ENCODE measurements around the gene TMEM205.
A peak's percentile ranks its signal among the peaks of the same experiment; 100 is the strongest.
"Not testable (repeated sequence)": the region's sequence is repeated elsewhere in the genome, so short reads cannot be mapped to it uniquely, and the experiment has no call there.

The TMEM205 gene

DNA sequence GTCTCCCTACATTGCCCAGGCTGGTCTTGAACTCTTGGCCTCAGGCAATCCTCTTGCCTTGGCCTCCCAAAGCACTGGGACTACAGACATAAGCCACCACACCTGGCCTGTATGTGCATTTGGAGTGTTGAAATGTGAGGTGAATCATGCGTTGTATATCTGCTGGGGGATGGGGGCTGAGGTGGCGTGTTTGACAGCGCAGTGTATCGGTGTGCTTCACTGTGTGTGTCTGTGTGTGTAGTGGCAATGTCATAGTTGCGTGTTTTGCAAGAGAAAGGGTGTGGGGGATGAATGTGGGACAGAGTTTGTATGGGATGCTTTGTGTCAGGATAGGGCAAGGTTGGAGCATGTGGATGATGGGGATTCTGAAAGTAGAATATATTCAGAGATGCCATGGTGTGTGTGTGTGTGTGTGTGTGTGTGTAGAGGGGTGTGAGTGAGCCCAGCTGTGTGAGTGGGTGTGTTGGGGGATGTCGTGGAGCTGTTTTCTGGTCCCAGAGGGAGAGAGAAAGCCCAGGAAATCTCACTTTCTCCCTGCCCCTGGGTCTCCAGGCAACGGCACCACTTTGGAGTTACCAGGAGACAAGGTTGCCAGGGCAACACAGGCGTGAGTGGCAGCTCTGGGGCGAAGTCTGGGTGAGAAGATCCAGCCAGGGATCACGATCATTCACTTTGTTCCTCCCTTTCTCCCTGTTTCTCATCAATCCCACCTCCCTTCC is 27.3 kb upstream of the TMEM205 start:
- H3K4me3 ChIP-seq (ENCODE audit: low read depth, low read length): no peak overlapping the region

DNA sequence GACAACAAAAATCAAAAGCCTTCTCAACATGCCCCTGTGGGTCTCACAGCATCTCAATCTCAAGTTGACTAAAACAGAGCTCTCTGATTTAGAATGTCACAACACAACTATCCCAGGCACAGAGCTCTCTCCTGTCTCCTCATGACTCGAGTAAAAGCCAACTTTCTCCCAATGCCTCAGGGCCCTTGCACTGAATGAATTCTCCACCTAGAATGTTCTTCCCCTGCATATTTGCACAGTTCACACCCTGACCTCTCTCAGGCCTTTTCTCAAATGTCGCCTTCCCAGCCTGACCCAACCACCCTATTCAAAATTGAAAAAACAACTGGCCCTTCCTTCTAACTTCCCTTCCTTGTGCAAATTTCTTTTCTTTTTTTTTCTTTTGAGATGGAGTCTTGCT is 24.7 kb upstream of the TMEM205 start:
- H3K4me3 ChIP-seq (ENCODE audit: low read depth, low read length): no peak overlapping the region

DNA sequence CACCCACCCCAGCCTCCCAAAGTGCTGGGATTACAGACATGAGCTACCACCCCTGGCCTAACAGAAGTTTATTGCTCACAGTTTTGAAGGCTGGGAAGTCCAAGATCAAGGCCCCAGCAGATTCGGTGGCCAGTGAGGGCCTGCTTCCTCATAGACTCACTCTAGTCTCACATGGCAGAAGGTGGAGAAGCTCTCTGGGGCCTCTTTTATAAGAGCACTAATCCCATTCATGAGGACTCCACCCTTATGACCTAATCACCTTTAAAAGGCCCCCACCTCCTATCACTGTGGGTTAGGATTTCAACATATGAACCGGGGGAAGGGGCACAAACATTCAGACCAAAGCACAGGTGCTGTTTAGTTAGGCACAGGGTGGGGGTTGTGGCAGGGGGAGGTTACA is 21.5 kb upstream of the TMEM205 start:
- no peak overlapping the region for H3K4me3 ChIP-seq (ENCODE audit: low read depth, low read length)

DNA sequence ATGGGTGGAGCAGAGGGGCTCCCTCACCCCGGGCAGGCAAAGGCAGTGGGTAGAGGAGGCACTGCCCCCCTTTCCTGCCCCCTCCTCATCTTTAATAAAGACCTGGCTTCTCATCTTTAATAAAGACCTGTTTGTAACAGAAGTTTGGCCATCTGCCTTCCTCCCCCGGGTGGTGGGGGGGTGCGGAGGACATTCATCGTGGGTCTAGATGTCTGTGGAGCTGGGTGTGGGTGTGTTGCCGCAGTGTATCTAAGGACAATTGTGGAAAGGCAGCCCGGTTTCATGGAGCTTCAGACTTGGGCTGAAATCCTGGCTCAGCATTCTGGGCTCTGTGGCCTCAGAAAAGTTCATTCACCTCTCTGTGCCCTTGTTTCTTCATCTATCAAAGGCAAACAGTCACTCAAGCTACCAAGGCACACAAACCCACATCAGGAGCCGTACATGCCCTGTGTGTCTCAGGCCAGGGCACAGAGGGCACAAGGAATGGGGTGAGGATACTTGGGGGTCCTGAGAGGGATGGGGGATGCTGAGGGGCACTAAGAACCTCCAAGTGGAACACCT is 19.6 kb upstream of the TMEM205 start:
- no peak overlapping the region for H3K4me3 ChIP-seq (ENCODE audit: low read depth, low read length)

DNA sequence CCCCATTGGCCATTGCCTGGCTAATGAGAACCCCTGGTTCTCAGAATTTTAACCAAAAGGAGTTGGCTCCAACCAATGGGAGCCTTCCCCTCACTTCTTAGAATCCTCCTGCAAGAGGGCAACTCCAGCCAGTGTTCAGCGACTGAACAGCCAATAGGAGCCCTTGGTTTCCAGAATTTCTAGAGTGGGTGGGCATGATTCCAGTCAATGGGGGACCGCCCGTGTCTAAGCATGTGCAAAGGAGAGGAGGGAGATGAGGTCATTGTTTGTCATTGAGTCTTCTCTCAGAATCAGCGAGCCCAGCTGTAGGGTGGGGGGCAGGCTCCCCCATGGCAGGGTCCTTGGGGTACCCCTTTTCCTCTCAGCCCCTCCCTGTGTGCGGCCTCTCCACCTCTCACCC is 18.9 kb upstream of the TMEM205 start:
- no peak overlapping the region for H3K4me3 ChIP-seq (ENCODE audit: low read depth, low read length)

DNA sequence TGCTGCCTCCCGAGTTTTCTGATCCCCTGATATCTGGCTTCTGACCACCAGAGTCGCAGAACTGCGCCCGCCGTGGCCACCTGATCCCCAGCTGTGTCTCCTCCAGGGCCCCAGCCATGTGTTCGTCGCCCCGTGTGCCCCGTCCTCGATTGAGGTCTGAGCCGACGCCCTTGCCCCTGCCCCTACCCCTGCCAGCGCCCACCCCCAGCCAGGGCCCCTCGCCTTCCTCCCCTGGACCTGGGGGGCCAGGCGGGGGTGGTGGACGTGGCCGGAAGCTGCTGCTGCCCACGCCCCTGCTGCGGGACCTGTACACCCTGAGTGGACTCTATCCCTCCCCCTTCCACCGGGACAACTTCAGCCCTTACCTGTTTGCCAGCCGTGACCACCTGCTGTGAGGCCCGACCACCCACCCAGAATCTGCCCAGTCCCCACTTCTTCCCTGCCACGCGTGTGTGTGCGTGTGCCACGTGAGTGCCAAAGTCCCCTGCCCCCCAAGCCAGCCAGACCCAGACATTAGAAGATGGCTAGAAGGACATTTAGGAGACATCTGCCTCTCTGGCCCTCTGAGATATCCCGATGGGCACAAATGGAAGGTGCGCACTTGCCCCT is 18.3 kb upstream of the TMEM205 start:
- no peak overlapping the region for H3K4me3 ChIP-seq (ENCODE audit: low read depth, low read length)

GRCh38 chr19:11363881-11364280 is 17.8 kb upstream of the TMEM205 start:
- H3K4me3 ChIP-seq (ENCODE audit: low read depth, low read length): no peak overlapping the region

GRCh38 chr19:11361771-11362731 is 16.0 kb upstream of the TMEM205 start:
- peak overlapping the region; percentile 33 for H3K4me3 ChIP-seq (ENCODE audit: low read depth, low read length)

DNA sequence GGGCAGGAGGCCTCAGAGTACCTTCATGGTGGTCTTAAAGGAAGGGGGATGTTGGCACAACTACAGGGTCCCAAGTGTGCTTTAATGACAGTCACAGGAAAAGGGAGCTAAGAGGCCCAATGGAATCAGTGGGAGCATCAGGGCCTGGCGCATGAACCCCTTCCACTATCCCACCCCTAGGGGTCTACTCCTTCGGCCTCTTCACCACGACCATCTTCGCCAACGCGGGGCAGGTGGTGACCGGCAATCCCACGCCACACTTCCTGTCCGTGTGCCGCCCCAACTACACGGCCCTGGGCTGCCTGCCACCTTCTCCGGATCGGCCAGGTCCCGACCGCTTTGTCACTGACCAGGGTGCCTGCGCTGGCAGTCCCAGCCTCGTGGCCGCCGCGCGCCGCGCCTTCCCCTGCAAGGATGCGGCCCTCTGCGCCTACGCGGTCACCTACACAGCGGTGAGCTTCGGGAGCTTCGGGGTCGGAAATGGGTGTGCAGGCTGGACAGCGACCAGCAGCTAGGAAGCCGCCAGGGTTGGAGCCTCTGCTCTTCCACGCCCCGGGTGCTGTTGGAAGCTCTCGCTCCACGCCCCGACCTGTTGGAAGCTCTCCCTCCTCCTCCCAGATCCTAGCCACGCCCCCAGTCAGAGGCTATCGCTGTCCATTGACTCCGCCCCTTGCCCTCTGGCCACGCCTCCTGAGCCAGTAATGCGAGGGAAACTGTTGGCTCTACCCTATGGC is 15.1 kb upstream of the TMEM205 start:
- H3K4me3 ChIP-seq (ENCODE audit: low read depth, low read length): peak overlapping the region; percentile 33

DNA sequence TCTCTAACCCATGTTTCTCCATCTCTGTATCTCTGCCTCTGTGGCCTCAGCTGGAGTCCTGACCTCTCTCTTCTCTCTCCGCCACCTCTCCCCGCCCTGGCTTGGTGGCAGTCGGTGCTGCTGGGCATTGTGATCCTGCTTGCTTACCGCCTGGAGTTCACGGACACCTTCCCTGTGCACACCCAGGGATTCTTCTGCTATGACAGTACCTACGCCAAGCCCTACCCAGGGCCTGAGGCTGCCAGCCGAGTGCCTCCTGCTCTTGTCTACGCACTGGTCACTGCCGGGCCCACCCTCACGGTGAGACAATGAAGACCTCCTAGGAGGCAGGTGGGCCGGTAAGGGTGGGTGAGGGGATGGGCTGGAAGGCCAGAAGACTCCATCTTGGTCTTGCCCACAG is 13.4 kb upstream of the TMEM205 start:
- H3K4me3 ChIP-seq (ENCODE audit: low read depth, low read length): no peak overlapping the region

- no peak overlapping the region for H3K4me3 ChIP-seq (ENCODE audit: low read depth, low read length)
These were observed 10.8 kb upstream of the TMEM205 start for GRCh38 chr19:11356676-11357550.

DNA sequence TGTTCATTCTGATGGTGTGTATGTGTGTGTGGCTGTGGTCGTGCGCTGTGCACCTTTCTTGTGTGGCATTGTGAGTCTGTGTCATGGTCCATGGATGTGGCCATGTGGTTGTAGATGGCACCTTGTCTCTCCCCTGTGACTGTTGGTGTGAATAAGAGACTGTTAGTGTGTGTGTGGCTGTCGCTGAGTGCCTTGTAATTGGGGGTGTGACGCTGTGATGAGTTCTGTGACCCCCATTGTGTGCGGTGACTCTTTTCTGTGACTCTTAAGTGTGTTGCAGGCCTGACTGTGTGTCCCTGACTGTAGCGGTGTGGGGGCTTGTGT is 10.0 kb upstream of the TMEM205 start:
- H3K4me3 ChIP-seq (ENCODE audit: low read depth, low read length): no peak overlapping the region

GRCh38 chr19:11355160-11356073 is 9.3 kb upstream of the TMEM205 start, which contains the start of gene PLPPR2:
Gene PLPPR2 (plus strand): TSS chr19:11355432. CDS start chr19:11357674, 2,242 bp downstream.
- H3K4me3 ChIP-seq (ENCODE audit: low read depth, low read length): peak within 1 kb of the TSS; percentile 17

DNA sequence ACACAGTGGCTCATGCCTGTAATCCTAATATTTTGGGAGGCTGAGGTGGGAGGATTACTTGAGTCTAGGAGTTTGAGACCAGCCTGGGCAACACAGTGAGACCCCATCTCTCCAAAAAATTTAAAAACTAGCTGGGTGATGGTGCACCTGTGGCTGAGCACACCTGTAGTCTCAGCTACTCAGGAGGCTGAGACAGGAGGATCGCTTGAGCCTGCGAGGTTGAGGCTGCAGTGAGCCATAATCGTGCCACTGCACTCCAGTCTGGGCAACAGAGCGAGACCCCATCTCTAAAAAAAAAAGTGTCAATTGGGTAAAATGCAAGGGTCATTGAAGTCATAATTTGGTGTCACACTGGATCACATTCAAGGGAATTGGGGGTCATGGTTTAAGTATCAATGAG is 8.0 kb upstream of the TMEM205 start:
- not testable (repeated sequence) for H3K4me3 ChIP-seq (ENCODE audit: low read depth, low read length)

GRCh38 chr19:11349171-11349570 is 3.1 kb upstream of the TMEM205 start:
- H3K4me3 ChIP-seq (ENCODE audit: low read depth, low read length): no peak overlapping the region

GRCh38 chr19:11347546-11348039 is 1.5 kb upstream of the TMEM205 start:
- H3K4me3 ChIP-seq (ENCODE audit: low read depth, low read length): no peak overlapping the region

- H3K4me3 ChIP-seq (ENCODE audit: low read depth, low read length): peak overlapping the region; percentile 91
These were observed 805 bp downstream of the TMEM205 start for GRCh38 chr19:11345122-11345803.

- H3K4me3 ChIP-seq (ENCODE audit: low read depth, low read length): no peak overlapping the region
These were observed 3.6 kb downstream of the TMEM205 start for GRCh38 chr19:11342429-11342828.
